Embryonic facial prominence (tissue), 1 donor: ENCODE results near the gene UNC119.

Source experiments
- DNase-seq: peaks from one replicate; pipeline ENCODE4 v3.0.0-alpha.2; 2016; ENCODE audit errors: extremely low spot score

Gene UNC119

DNA sequence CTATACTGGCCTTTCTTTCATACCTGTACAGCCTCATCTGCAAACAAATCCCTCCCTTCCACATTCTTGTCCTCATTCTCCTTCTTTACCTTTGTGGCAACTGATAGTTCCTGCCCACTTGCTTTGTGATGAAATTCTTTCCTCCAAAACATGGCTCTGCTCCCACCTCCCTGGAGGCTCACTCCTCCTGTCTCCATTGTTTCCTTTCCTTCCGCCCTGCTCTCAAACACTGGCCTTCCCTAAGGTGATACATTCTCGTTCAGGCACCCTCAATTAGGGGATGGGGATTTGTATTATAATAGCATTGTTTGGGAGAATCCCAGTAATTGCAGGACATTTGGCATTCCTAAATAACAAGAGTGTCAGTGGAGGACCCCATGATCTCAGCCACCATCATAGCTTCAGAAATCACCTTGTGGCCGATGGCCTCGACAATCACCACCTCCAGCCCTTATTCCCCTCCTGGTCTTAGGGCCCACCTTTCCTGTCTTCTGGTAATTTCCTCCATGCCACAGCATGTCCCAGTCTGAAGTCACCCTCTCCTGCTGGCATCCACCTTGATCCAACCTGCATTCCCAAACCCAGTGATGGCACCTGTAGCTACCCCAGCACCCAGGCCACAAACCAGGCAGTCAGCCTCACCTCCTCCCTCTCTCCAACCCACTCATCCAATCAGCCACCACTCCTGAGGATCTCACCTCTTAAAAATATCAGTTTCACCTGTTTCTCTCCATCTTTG, 7.9 kb downstream of the UNC119 start:
- DNase-seq: no peak

DNA sequence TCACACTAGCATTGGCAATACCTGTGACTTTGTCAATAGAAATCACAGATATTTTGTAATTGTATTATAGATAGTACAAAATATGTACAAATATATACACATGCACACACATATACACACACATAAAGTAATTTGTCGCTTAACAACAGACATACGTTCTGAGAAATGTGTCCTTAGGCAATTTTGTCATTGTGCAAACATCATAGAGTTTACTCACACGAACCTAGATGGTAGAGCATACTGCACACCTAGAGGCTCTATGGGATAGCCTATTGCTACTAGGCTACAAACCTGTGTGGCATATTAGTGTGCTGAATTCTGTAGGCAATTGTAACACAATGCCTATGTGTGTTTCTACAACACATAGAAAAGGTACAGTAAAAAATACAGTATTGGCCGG, 11.0 kb downstream of the UNC119 start:
- DNase-seq: no peak

DNA sequence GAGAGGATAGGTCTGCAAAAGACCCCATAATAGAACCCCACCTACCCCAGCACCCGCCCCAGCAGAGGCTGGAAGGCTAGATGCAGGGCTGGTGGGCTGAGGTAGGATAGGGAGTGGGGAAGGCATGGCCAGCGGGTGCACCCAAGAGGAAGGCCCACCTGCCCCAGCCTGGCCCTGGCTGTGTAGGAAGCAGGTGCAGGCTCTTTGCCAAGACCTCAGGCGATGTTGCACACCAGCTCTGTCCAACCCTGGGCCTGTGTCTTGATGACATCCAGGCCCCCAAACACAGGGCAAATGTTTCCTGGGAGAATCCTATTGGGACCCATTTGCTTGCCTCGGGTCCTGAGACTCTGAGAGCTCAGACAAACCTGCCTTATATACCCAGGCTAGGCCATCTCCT, 12.2 kb downstream of the UNC119 start:
- no peak for DNase-seq

DNA sequence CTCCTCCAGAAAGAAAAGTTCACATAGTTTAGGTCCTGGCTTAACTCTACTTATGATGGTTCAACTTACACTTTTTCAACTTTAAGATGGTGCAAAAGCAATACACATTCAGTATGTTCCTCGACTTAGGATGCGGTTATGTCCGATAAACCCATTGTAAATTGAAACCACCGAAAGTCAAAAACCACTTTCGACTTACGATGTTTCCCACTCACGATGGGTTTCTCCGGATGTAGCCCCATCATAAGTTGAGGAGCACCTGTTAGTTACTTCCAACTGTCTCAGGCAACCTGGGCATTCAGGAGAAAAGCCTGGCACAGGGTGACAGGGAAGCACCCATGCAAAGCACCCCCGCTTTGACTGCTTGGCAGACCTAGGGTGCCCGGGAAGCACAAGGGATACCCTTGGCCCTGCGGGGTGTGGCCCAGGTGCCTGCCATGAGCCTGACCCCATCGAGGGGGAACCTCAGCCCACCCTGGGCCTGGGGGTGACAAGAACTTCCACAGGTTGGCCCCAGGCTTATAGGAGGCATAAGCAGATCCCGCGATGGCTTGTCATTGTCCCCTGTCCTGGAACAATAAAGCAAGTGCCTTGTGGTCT, 14.0 kb downstream of the UNC119 start:
- DNase-seq: no peak

DNA sequence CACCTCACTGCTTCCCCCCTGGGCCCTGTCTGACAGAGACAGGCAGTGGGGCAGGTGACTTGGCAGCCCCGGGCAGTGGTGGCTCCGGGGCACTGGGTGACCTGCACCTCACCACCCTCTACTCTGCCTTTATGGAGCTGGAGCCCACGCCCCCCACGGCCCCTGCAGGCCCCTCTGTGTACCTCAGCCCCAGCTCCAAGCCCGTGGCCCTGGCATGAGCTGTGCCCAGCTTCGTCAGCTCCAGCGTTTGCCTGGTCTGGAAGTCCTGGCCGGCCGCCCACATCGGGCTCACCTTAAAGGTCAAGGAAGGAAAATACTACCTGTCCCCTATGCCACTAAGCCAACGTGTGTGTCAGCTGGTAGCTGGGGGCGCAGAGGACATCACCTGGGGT, 15.2 kb downstream of the UNC119 start:
- no peak for DNase-seq

DNA sequence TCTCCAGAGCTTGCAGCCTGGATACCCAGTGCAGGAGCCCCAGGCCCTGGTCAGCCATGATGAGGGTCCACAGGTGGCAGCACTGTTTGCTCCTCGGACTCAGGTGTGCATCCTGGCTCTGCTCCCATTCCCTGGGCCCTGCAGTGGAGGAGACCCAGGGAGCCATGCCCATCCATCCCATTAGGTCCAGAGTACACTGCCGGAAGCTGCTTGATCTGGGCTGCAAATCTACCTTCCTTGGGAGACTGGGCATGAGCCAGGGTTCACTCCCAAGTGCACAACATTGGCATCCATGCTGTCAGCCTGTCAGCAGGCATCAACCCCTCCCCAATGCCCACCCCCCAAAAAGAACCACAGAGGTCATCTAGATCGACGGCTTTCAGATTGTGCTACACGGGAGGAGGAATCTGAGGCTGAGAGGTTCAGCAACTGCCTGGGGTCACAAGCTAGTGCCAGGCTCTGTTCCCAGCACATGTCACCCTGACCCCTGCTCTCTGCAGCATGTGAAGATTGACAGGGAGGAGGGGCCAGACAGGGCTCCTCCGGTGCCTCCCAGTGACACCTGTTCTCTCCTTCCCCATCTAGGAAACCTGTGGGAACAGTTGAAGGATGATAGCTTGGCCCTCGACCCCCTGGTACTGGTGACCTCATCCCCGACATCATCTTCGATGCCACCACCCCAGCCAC, 15.7 kb downstream of the UNC119 start:
- no peak for DNase-seq

DNA sequence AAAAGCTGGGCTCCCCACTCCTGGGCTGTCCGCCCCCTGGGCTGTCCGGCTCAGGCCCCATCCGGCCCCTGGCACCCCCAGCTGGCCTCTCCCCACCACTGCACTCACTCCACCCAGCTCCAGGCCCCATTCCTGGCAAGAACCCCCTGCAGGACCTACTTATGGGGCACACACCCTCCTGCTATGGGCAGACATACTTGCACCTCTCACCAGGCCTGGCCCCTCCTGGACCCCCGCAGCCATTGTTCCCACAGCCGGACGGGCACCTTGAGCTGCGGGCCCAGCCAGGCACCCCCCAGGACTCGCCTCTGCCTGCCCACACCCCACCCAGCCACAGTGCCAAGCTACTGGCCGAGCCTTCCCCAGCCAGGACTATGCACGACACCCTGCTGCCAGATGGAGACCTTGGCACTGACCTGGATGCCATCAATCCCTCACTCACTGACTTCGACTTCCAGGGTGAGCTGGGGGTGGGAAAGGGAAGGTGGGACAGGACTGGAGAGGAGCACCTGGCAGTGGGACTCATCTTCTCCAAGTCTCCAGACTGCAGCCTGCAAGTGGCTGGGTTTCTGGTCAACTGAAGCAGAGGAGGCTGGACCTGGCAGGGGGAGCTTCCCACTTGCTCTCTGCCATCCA, 17.6 kb downstream of the UNC119 start:
- no peak for DNase-seq

DNA sequence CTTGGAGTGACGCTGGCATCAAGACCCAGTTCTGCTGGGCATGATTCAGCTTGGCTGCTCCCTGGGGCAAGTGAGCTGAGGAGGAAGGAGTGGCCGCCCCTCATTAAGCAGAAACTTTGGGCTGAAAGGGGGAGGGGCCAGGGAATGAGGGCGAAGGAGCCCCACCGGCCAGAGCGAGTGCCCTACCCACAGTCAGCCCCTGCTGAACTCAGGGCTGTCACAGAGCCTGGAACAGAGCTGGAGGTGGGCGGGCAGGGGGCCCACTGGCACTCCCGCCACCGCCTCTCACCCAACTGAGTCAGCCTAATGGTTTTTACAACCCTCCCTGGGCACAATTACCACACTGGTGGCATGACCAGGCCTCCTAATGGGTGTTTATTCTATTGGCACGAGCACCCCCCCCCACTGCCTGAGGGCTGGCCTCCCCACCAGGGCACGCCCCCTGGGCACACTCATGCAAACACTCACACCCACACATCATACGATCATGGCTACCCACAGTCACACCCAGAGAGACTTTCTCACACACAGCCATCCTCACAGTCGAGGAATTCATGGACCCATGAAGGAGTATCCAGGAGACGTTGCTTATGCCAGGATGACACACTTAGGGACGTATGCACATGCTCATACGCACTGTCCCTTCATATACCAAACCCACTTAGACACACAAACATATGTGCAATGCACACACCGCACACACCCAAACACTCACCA, 19.2 kb downstream of the UNC119 start:
- DNase-seq: no peak

DNA sequence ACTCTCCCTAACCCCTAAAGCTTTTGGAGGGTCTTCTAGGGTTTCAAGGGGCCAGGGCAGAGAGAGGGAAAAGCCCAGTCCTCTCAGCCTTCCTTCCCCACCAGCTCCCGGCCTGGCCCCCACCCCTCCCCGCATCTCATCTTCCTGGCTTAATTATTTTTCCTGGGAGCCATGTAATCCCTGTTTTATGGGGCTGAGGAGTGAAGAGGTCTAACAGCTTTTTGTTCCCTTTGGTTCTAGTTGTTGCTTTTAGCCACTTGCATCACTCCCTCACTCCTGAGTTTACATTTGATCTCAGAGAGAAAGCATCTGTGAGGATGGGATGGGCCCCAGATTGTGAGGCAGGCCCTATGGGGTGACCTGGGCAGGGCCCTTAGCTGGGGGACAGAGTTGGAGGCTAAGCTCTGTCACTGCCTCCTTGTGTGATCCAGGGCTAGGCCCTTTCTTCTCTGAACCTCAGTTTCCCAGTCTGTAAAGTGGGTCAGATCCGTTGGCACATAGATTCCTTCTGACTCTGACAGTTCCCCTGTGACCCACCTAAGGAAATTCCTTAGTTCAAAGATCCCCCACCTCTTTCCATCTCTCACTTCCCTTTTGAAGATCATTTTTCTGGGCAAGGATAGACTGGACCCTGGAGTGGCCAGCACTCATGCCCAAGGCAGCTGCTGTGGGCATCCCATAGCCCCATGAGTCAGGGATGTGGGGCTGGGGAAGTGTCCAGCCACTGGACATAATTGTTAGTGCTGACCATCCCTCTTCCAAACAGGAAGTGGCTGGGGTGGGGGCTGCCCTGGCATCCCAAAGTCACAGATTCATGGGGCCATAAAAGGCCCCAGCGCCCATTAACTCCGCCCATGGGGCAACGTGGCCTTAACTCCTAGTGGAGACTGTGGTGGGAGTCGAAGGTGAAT, 20.1 kb downstream of the UNC119 start:
- DNase-seq: no peak

DNA sequence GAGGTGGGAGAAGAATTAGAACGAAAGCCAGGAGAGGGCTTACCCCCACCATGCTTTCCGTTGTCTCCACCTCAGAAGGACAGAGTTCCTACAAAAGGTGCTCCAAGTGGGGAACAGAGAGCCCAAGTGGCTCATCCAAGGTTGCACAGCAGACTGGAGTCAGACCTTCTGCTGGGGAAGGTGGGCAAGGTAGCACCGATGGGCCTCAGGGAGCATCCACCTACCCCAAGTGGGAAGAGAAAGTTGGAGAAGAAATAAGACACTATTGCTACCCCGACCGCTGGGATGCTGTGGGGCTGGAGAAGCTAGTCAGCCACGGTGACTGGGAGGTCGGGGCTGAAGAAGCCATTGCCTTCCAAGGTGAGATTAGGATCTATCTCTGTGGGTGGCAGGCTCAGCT, 21.5 kb downstream of the UNC119 start:
- DNase-seq: no peak

DNA sequence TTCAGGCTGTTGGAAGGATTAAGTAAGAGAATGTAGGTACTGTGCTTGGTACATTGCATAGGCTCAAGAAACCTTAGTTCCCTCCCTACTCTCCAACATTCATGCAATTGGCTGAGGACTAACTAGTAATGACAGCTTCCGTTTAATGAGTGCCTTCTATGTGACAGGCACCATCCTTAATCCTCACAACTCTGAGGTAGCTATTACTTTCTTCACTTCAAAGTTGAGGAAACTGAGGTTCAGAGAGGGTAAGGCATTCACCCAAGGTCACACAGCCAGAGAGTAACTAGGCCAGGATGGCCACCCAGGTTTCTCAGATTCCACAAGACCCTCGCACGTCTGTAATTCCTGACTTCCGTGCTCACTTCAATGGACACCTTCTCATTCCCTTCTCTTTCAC, 22.2 kb downstream of the UNC119 start:
- DNase-seq: no peak

DNA sequence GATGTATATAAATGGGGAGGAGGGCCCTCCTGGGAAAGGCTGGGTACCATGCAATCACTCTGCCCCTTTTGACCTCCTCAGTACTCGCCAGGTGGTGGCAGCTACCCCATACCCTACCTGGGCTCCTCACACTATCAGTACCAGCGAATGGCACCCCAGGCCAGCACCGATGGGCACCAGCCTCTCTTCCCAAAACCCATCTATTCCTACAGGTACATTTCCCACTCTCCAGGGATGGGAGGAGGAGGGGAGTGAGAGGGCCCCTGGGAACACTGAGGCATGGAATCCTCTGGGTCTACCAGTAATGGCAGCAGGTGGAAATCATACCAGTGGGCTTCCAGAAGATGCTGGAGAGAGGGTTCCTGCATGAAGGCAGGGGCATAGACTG, 23.4 kb downstream of the UNC119 start:
- no peak for DNase-seq

DNA sequence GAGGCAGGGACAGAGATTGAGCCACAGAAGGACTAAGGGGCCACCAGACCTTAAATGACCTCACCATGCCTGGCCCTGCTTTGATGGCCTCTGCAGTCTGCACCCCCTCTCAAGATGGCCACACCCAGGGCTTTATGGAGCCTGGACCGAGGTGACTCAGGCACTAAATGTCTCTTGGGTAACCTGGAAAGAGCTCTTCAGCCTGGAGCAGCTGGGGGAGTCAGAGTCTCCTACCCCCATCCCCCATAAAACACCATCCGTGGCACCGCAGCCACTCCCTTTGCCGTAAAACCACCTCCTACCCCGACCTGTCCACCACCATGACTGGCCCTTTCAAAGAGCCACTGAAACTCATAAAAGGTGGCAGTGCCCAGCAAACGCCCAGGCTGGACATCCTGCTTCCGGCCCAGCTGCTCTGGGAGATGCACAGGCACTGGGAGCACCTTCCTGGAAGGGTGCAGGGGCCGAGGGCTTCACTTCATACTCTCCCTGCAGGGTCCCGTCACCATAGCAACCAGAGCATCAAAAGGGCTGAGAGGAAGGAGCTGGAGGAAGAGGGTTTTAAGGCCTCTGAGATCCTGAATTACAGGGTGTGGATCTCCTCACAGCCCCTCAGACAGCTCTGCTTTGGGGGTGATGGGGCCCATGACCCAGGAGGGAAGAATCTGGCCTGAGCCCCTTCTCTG, 24.0 kb downstream of the UNC119 start:
- no peak for DNase-seq

DNA sequence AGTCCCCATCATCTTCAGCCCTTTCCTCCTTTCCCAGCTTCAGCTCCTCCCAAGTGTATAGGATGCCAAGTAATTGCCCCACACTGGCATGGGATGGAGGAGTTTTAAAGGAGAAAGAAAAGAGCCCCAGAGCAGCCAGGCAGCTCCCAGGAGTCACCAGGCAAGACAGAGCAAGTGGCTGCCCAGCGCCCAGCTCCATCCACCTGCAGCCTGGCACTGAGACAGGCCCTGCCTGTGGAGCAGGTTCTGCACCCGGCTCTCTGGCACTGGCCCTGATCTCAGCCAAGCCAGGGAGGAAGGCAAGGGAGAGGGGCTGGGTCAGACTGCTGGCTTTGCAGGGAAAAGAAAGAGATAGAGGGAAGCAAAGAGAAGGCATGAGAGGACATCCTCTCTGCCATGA, 24.6 kb downstream of the UNC119 start:
- no peak for DNase-seq

DNA sequence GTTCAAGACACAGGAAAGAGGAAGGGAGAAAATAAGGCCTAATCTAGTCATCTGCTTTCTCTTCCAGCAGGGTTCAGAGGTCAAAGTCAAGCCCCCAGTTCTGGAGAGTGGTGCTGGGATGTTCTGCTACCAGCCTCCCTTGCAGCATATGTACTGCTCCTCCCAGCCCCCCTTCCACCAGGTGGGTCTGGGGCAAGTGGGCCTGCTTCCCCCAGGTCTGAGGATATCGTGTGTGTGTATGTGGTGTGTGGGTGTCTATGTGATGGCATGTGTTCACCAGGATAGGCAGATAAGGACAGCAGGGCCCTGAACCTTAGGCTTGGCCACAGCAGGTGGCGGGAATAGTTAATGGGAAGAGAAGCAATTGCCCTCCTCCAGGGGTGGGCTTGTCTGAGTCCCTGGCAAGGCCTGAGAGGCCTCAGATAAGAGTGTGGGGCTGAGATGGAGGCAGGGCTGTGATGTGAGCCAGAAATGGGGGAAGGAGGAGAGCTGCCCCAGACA, 25.2 kb downstream of the UNC119 start:
- DNase-seq: no peak

DNA sequence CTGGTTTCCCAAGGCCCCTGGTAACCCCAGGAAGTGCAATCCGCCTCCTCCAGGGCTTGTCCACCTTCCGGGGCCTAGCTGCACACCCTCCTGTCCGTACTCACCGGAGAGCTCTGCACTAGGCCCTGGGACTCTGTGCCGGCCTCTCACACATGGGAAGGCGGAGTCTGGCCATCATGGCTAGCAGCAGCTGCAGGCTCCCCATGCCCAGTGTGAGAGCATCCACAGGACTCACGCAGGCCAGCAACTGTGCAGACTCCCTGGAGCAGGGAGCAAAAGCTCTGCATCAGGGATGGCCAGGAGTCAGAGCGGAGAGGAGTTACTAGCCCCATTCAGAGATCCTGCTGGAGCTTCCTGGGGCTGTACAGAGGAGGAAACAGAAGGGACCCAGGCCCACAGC, 26.0 kb downstream of the UNC119 start:
- DNase-seq: no peak

DNA sequence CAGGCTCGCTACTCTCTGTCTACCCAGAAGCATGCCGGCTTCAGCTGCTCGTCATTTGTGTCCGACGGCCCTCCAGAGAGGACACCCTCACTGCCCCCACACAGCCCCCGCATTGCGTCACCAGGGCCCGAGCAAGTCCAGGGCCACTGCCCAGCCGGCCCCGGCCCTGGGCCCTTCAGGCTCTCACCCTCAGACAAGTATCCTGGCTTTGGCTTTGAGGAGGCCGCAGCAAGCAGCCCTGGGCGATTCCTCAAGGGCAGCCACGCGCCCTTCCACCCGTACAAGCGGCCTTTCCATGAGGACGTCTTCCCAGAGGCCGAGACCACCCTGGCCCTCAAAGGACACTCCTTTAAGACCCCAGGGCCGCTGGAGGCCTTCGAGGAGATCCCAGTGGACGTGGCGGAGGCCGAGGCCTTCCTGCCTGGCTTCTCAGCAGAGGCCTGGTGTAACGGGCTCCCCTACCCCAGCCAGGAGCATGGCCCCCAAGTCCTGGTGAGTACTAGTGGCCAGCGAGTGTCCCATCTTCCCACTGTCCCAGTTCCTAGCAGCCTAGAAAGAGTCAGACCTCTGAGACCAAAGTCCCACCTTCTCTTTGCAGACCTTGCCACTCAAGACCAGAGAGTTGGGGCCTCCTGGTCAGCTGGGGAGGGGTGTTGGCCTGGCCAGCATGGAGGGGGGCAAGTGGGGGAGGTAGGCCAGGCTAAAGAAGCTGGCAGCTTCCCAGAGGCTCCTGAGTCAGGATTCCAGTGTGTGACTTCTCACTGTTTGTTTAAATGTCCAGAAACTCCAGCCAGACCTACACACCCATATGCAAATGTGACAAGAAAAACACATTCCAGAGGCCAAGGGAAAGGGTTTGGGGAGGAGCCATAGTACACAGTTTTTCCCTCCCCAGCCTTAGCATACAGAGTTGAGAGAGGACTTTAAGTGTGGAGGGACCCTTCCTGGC, 27.7 kb downstream of the UNC119 start:
- DNase-seq: no peak

DNA sequence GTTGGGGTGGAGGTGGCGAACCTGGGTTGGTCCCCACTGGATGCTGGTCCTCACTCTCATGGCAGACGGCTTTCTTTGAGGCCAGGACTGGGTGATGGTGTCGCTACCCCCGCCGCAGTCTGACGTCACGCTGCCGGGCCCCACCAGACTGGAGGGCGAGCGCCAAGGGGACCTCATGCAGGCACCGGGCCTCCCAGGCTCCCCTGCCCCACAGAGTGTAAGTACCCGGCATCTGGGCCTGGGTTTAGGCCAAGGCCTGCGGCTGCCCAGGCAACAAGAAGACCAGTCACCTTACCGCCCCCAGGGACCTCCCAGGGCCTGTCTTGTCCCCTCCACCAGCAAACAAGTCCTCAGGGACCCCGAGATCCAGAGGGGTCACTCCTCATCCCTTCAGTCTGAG, 28.5 kb downstream of the UNC119 start:
- DNase-seq: no peak

DNA sequence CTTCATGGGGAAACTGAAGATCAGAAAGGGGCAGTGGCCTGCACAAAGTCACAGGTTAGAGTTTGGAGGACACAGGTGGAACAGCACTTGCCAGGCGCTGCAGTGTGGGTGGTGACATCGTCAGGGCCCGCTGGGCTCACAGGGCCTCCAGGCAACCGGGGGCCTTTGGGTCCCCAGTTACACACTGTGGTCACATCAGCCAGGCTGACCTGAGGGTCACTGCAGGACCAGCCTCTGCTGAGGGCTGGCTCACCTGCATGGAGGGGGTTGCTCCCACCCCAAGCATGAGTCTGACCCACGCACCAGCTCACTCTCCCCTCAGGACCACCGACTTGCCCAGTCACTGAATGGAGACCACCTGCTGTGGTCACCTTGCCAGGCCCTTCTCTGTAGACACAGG, 29.2 kb downstream of the UNC119 start:
- no peak for DNase-seq
